HepG2 (cell line): ENCODE data around the gene SLA2. TPM values are rescaled to one million over a fixed set of nuclear protein-coding genes. Genes with fewer than 3 reads are reported as not detected.

Experiments
- ATF4 ChIP-seq, 2 experiments: fragments of 450-650 bp in 1 of 2; sonication (generic) in 1 of 2; formaldehyde crosslinking; IDR thresholded peaks; 2 replicates each; pipeline versions ENCODE4 v1.5.0 to v1.8.0; 2020 to 2022; ENCODE audit warnings: mild to moderate bottlenecking in 1 of 2, missing genetic modification reagents in 1 of 2
- CEBPG ChIP-seq: IDR thresholded peaks from 2 replicates; pipeline ENCODE4 v1.6.1; 2016
- CENPX ChIP-seq: sonication (generic); formaldehyde crosslinking; IDR thresholded peaks from 2 replicates; pipeline ENCODE4 v1.9.0; 2021; ENCODE audit warnings: mild to moderate bottlenecking, missing genetic modification reagents, moderate library complexity
- DMTF1 ChIP-seq: sonication (generic); formaldehyde crosslinking; IDR thresholded peaks from 2 replicates; pipeline ENCODE4 v1.4.0; 2020; ENCODE audit warnings: mild to moderate bottlenecking, missing genetic modification reagents
- FOXA3 ChIP-seq: IDR thresholded peaks from 2 replicates; pipeline ENCODE4 v1.6.1; 2016; ENCODE audit warnings: missing genetic modification reagents, missing compliant biosample characterization
- GATAD2A ChIP-seq: IDR thresholded peaks from 2 replicates; pipeline ENCODE4 v1.6.1; 2016
- GLI4 ChIP-seq: sonication (generic); formaldehyde crosslinking; IDR thresholded peaks from 2 replicates; pipeline ENCODE4 v1.5.1; 2020; ENCODE audit warnings: missing genetic modification reagents, mild to moderate bottlenecking, moderate library complexity, borderline replicate concordance
- GLMP ChIP-seq: sonication (generic); formaldehyde crosslinking; IDR thresholded peaks from 2 replicates; pipeline ENCODE4 v1.9.0; 2021; ENCODE audit warnings: missing genetic modification reagents, mild to moderate bottlenecking, borderline replicate concordance
- MBNL3 ChIP-seq: fragments of 250-450 bp; sonication (Bioruptor Pico); conservative IDR thresholded peaks from 2 replicates; pipeline ENCODE4 v1.8.0; 2022; ENCODE audit warnings: mild to moderate bottlenecking, inconsistent platforms
- MYNN ChIP-seq: sonication (generic); formaldehyde crosslinking; IDR thresholded peaks from 2 replicates; pipeline ENCODE4 v1.4.0; 2020; ENCODE audit warnings: mild to moderate bottlenecking, low read depth, missing genetic modification reagents
- NCOA5 ChIP-seq: sonication (generic); formaldehyde crosslinking; IDR thresholded peaks from 2 replicates; pipeline ENCODE4 v1.4.0; 2020; ENCODE audit warnings: missing genetic modification reagents
- NFKBIZ ChIP-seq: IDR thresholded peaks from 2 replicates; pipeline ENCODE4 v1.6.1; 2018; ENCODE audit warnings: missing genetic modification reagents, missing compliant biosample characterization
- PHF5A ChIP-seq: IDR thresholded peaks from one replicate; pipeline ENCODE4 v1.6.1; 2018; ENCODE audit warnings: low read depth, missing genetic modification reagents; ENCODE audit not compliant: unreplicated experiment
- POLR2AphosphoS2 ChIP-seq: IDR thresholded peaks from 2 replicates; pipeline ENCODE4 v1.6.1; 2011; ENCODE audit warnings: low read depth, low read length, improper control_type of control experiment
- TBP ChIP-seq: sonication (generic); formaldehyde crosslinking; IDR thresholded peaks from 2 replicates; pipeline ENCODE4 v1.5.0; 2020; ENCODE audit warnings: missing genetic modification reagents
- THAP8 ChIP-seq: sonication (generic); formaldehyde crosslinking; IDR thresholded peaks from 2 replicates; pipeline ENCODE4 v1.5.1; 2020; ENCODE audit warnings: missing genetic modification reagents, mild to moderate bottlenecking, borderline replicate concordance
- UBTF ChIP-seq: sonication (generic); formaldehyde crosslinking; IDR thresholded peaks from 2 replicates; pipeline ENCODE4 v1.4.0; 2020; ENCODE audit warnings: mild to moderate bottlenecking, missing genetic modification reagents
- XBP1 ChIP-seq: sonication (generic); formaldehyde crosslinking; IDR thresholded peaks from 2 replicates; pipeline ENCODE4 v1.5.0; 2020; ENCODE audit warnings: missing genetic modification reagents
- ZBTB42 ChIP-seq: sonication (generic); formaldehyde crosslinking; IDR thresholded peaks from 2 replicates; pipeline ENCODE4 v1.5.0; 2020; ENCODE audit warnings: mild to moderate bottlenecking, missing genetic modification reagents
- ZFP37 ChIP-seq: sonication (generic); formaldehyde crosslinking; IDR thresholded peaks from 2 replicates; pipeline ENCODE4 v1.4.0; 2020; ENCODE audit warnings: missing genetic modification reagents, borderline replicate concordance
- ZKSCAN8 ChIP-seq: IDR thresholded peaks from 2 replicates; pipeline ENCODE4 v1.6.1; 2016; ENCODE audit warnings: borderline replicate concordance, missing genetic modification reagents, missing compliant biosample characterization
- ZNF121 ChIP-seq: sonication (generic); formaldehyde crosslinking; IDR thresholded peaks from 2 replicates; pipeline ENCODE4 v1.5.0; 2020; ENCODE audit warnings: mild to moderate bottlenecking, missing genetic modification reagents
- ZNF530 ChIP-seq: sonication (generic); formaldehyde crosslinking; IDR thresholded peaks from 2 replicates; pipeline ENCODE4 v1.5.0; 2020; ENCODE audit warnings: low read depth, mild to moderate bottlenecking, missing genetic modification reagents
- ZNF83 ChIP-seq: sonication (generic); formaldehyde crosslinking; IDR thresholded peaks from 2 replicates; pipeline ENCODE4 v1.4.0; 2020; ENCODE audit warnings: missing genetic modification reagents, mild to moderate bottlenecking, borderline replicate concordance
- ZSCAN12 ChIP-seq: sonication (generic); formaldehyde crosslinking; IDR thresholded peaks from 2 replicates; pipeline ENCODE4 v1.9.0; 2021; ENCODE audit warnings: mild to moderate bottlenecking, missing genetic modification reagents
- ZSCAN21 ChIP-seq: sonication (generic); formaldehyde crosslinking; IDR thresholded peaks from 2 replicates; pipeline ENCODE4 v1.8.0; 2022; ENCODE audit warnings: mild to moderate bottlenecking, missing genetic modification reagents, moderate library complexity, borderline replicate concordance
- polyA plus RNA-seq, 8 experiments: library from polyadenylated mRNA; depleted of rRNA in 3 of 8; stranded (reverse) in 7 of 8; unstranded in 1 of 8; fragments of >200 nt; fragmentation: Illumina TruSeq in 4 of 8; extraction: Trizol in 4 of 8; gene quantifications; 2 replicates each; pipeline versions ENCODE4 v1.2.1 to v1.2.3, GENCODE V29; 2011 to 2016; ENCODE audit warnings: low read depth in 4 of 8, missing spikeins in 1 of 8, mixed read lengths in 1 of 8; ENCODE audit not compliant: insufficient read depth in 1 of 8
- total RNA-seq, 5 experiments: library from RNA; depleted of rRNA; stranded (reverse); fragments of >200 nt; fragmentation: Illumina TruSeq; extraction: Trizol; gene quantifications; 2 replicates each; pipeline ENCODE4 v1.2.3, GENCODE V29; 2016; ENCODE audit warnings: low read depth in 1 of 5

Gene SLA2
- total and polyA plus RNA-seq, 2 of the 13 experiments (the other 11 are each of a cell fraction or from before 2014, with no cell fraction given): 1.6 to 3.6 TPM

- no peak for TF ChIP-seq MBNL3 (CRISPR knock-in tag)
- no peak for TF ChIP-seq ZFP37 (CRISPR knock-in tag)
- no peak for TF ChIP-seq GATAD2A (CRISPR knock-in tag)
- TF ChIP-seq NFKBIZ (CRISPR knock-in tag): no peak
- no peak; the same call in 1 of the 2 replicates for TF ChIP-seq ZKSCAN8
- TF ChIP-seq NCOA5 (CRISPR knock-in tag): no peak
- TF ChIP-seq DMTF1 (CRISPR knock-in tag): no peak
- no peak for TF ChIP-seq ZNF121 (CRISPR knock-in tag)
- TF ChIP-seq ZSCAN21: 0 out of 2 replicates have a peak, but pooled peaks have one; percentile 20
- peak; percentile 32; the same call in 1 of the 2 replicates for TF ChIP-seq GLMP
- no peak for TF ChIP-seq POLR2AphosphoS2
- no peak for TF ChIP-seq MYNN (CRISPR knock-in tag)
- TF ChIP-seq XBP1 (CRISPR knock-in tag): no peak
- TF ChIP-seq ZNF530: 0 out of 2 replicates have a peak, but pooled peaks have one; percentile 67
- no peak for TF ChIP-seq ATF4 (CRISPR knock-in tag; IDR thresholded peaks at IDR 0.05)
- TF ChIP-seq CEBPG (CRISPR knock-in tag): no peak
- TF ChIP-seq CENPX (CRISPR knock-in tag): no peak
- no peak for TF ChIP-seq UBTF (CRISPR knock-in tag)
- TF ChIP-seq ZBTB42 (CRISPR knock-in tag): no peak
- peak; percentile 29; the same call in 1 of the 2 replicates for TF ChIP-seq FOXA3 (CRISPR knock-in tag)
- TF ChIP-seq PHF5A (CRISPR knock-in tag): no peak
- no peak; the same call in 1 of the 2 replicates for TF ChIP-seq GLI4
- no peak for TF ChIP-seq TBP (CRISPR knock-in tag)
- TF ChIP-seq THAP8 (CRISPR knock-in tag): peak; percentile 43
- TF ChIP-seq ZSCAN12 (CRISPR knock-in tag): no peak
- no peak for TF ChIP-seq ZNF83 (CRISPR knock-in tag)
Observed at GRCh38 chr20:36572701-36573102, 73.3 kb downstream of the SLA2 start (continued).
